ENCODE results near the gene IMMP2L.

The IMMP2L gene

GRCh38 chr7:110733221-110733620 is 829.1 kb downstream of the IMMP2L start:
- H3K4me3 ChIP-seq (replicated peaks; ENCODE audit: low read depth, low read length), result no peak overlapping the region
- DNase-seq (ENCODE audit: low read depth), result no peak
- TF ChIP-seq, protein P1, sequence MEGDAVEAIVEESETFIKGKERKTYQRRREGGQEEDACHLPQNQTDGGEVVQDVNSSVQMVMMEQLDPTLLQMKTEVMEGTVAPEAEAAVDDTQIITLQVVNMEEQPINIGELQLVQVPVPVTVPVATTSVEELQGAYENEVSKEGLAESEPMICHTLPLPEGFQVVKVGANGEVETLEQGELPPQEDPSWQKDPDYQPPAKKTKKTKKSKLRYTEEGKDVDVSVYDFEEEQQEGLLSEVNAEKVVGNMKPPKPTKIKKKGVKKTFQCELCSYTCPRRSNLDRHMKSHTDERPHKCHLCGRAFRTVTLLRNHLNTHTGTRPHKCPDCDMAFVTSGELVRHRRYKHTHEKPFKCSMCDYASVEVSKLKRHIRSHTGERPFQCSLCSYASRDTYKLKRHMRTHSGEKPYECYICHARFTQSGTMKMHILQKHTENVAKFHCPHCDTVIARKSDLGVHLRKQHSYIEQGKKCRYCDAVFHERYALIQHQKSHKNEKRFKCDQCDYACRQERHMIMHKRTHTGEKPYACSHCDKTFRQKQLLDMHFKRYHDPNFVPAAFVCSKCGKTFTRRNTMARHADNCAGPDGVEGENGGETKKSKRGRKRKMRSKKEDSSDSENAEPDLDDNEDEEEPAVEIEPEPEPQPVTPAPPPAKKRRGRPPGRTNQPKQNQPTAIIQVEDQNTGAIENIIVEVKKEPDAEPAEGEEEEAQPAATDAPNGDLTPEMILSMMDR (IDR thresholded peaks at IDR 0.05; ENCODE audit: low read length, missing control alignments), result no peak

DNA sequence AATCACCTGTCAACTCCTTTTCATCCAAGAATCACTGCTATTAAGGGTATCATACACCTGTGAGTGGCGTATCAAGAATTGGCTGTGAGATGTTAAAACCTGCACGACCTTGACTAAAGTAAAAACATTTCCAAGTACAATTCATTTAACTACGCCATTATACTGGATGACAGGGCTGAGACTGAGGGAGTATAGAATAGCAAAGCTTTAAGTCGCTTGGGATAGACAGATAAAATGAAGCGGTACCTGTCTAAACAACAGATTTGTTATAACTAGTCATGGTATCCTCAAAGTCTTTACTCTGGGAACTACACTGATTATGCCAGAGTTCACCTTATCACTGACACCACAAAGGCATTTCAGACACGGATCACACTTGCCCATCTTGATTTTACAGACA is 837.5 kb downstream of the IMMP2L start:
- no peak overlapping the region for H3K4me3 ChIP-seq (replicated peaks; ENCODE audit: low read depth, low read length)
- no peak for DNase-seq (ENCODE audit: low read depth)
- TF ChIP-seq, protein P1 (IDR thresholded peaks at IDR 0.05; ENCODE audit: low read length, missing control alignments), result no peak

GRCh38 chr7:110721395-110721794 is 840.9 kb downstream of the IMMP2L start:
- TF ChIP-seq, protein P1 (IDR thresholded peaks at IDR 0.05; ENCODE audit: low read length, missing control alignments), result no peak
- no peak for DNase-seq (ENCODE audit: low read depth)
- no peak overlapping the region for H3K4me3 ChIP-seq (replicated peaks; ENCODE audit: low read depth, low read length)

- TF ChIP-seq, protein P1 (IDR thresholded peaks at IDR 0.05; ENCODE audit: low read length, missing control alignments), result no peak
Observed at GRCh38 chr7:110720626-110721025, 841.7 kb downstream of the IMMP2L start.

GRCh38 chr7:110719741-110720140 is 842.6 kb downstream of the IMMP2L start:
- H3K4me3 ChIP-seq (replicated peaks; ENCODE audit: low read depth, low read length), result no peak overlapping the region
- TF ChIP-seq, protein P1 (IDR thresholded peaks at IDR 0.05; ENCODE audit: low read length, missing control alignments), result no peak
- DNase-seq (ENCODE audit: low read depth), result no peak

More at GRCh38 chr7:110720626-110721025, 841.7 kb downstream of the IMMP2L start:
- no peak for DNase-seq (ENCODE audit: low read depth)
- H3K4me3 ChIP-seq (replicated peaks; ENCODE audit: low read depth, low read length), result no peak overlapping the region

GRCh38 chr7:110718503-110719205 is 843.6 kb downstream of the IMMP2L start:
- no peak overlapping the region for H3K4me3 ChIP-seq (replicated peaks; ENCODE audit: low read depth, low read length)
- TF ChIP-seq, protein P1 (IDR thresholded peaks at IDR 0.05; ENCODE audit: low read length, missing control alignments), result no peak
- DNase-seq (ENCODE audit: low read depth), result no peak

GRCh38 chr7:110704225-110704624 is 858.1 kb downstream of the IMMP2L start:
- TF ChIP-seq, protein P1 (IDR thresholded peaks at IDR 0.05; ENCODE audit: low read length, missing control alignments), result no peak
- no peak for DNase-seq (ENCODE audit: low read depth)
- H3K4me3 ChIP-seq (replicated peaks; ENCODE audit: low read depth, low read length), result no peak overlapping the region

Data from fibroblast of pulmonary artery (primary cell).